HEK293T (cell line): ENCODE measurements around the gene CNNM2.

Experiments used
- CTCF ChIA-PET: fragments of 350-600 bp; formaldehyde crosslinking; extraction: SDS; loops from one replicate; lab custom pipeline; 2021; ENCODE audit warnings: antibody characterized with exemption, inconsistent platforms; lab: Yijun Ruan, JAX
- POLR2A ChIA-PET: fragments of 350-600 bp; formaldehyde crosslinking; extraction: SDS; loops from one replicate; lab custom pipeline; 2020; ENCODE audit warnings: antibody characterized with exemption, inconsistent platforms; lab: Yijun Ruan, JAX
- DNase-seq: peaks from one replicate; pipeline ENCODE4 v3.0.0; 2012; ENCODE audit warnings: mixed read lengths; ENCODE audit errors: extremely low spot score
- ARNT ChIP-seq: fragments of 450-650 bp; IDR thresholded peaks from 2 replicates; pipeline ENCODE4 v1.6.1; 2017; ENCODE audit warnings: mild to moderate bottlenecking
- BHLHE40 ChIP-seq: fragments of 450-650 bp; IDR thresholded peaks from 2 replicates; pipeline ENCODE4 v1.6.1; 2016; ENCODE audit warnings: mild to moderate bottlenecking, moderate library complexity, borderline replicate concordance
- CTBP1 ChIP-seq: fragments of 450-650 bp; IDR thresholded peaks from 2 replicates; pipeline ENCODE4 v1.6.1; 2016; ENCODE audit warnings: borderline replicate concordance
- ELF4 ChIP-seq: fragments of 450-650 bp; IDR thresholded peaks from 2 replicates; pipeline ENCODE4 v1.6.1; 2017; ENCODE audit warnings: antibody characterized with exemption
- FOXA1 ChIP-seq: fragments of 450-650 bp; IDR thresholded peaks from 2 replicates; pipeline ENCODE4 v1.6.1; 2016; ENCODE audit warnings: mild to moderate bottlenecking
- FOXK2 ChIP-seq: fragments of 450-650 bp; IDR thresholded peaks from 2 replicates; pipeline ENCODE4 v1.6.1; 2016; ENCODE audit warnings: mild to moderate bottlenecking
- FOXM1 ChIP-seq: fragments of 450-650 bp; IDR thresholded peaks from 2 replicates; pipeline ENCODE4 v1.6.1; 2017; ENCODE audit warnings: mild to moderate bottlenecking, borderline replicate concordance
- HDGF ChIP-seq: fragments of 450-650 bp; IDR thresholded peaks from 2 replicates; pipeline ENCODE4 v1.6.1; 2017; ENCODE audit warnings: antibody characterized with exemption, borderline replicate concordance
- L3MBTL2 ChIP-seq: fragments of 450-650 bp; conservative IDR thresholded peaks from 2 replicates; pipeline ENCODE4 v1.6.1; 2016; ENCODE audit warnings: mild to moderate bottlenecking
- LEF1 ChIP-seq: fragments of 450-650 bp; IDR thresholded peaks from 2 replicates; pipeline ENCODE4 v1.6.1; 2017; ENCODE audit warnings: mild to moderate bottlenecking, borderline replicate concordance
- NFRKB ChIP-seq: fragments of 450-650 bp; IDR thresholded peaks from 2 replicates; pipeline ENCODE4 v1.6.1; 2016; ENCODE audit warnings: mild to moderate bottlenecking, moderate library complexity
- PKNOX1 ChIP-seq: fragments of 450-650 bp; IDR thresholded peaks from 2 replicates; pipeline ENCODE4 v1.6.1; 2016
- SP1 ChIP-seq: fragments of 450-650 bp; IDR thresholded peaks from 2 replicates; pipeline ENCODE4 v1.6.1; 2017
- SUZ12 ChIP-seq: fragments of 450-650 bp; IDR thresholded peaks from 2 replicates; pipeline ENCODE4 v1.6.1; 2016; ENCODE audit warnings: mild to moderate bottlenecking
- TARDBP ChIP-seq: fragments of 450-650 bp; IDR thresholded peaks from 2 replicates; pipeline ENCODE4 v1.6.1; 2016
- ZNF384 ChIP-seq: fragments of 450-650 bp; IDR thresholded peaks from 2 replicates; pipeline ENCODE4 v1.6.1; 2016

Gene CNNM2

GRCh38 chr10:102904346-102904745 is 13.7 kb upstream of the CNNM2 start:
- TF ChIP-seq CTBP1 (no peak), L3MBTL2 (no peak), PKNOX1 (no peak), TARDBP (no peak), ARNT (no peak), ZNF384 (no peak), NFRKB (no peak), FOXK2 (no peak), HDGF (no peak), LEF1 (no peak), ELF4 (no peak), SP1 (no peak), SUZ12 (no peak), FOXA1 (no peak), FOXM1 (no peak), BHLHE40 (no peak)
- CTCF ChIA-PET, result interaction anchor here (1.0 kb wide), 1 partner anchor 69 kb away, joined by 3 read pairs; no protein-coding TSS in a partner anchor
- POLR2A ChIA-PET, result no interaction called here
- no peak for DNase-seq

DNA sequence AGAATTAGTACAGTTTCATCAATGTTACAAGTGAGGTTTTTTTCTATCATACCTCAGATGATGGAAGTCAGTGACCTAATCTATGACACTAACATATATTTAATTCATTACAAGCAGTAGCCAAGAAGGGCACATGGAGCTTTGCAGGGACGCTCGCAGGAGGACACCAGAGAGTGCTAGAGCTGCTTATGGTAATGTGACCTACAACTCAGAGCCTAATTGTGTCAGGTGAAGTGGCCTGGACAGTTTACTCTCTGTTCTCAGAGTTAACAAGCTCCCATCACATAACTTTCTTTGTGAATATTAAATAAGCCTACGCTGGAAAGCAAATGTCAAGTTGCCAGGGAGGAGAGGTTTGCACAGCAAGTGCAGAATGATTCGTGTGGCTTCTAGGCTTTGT is 11.6 kb upstream of the CNNM2 start:
- ChIA-PET POLR2A (no interaction called here), CTCF (no interaction called here)
- DNase-seq, result no peak
- no peak for TF ChIP-seq NFRKB
- no peak for TF ChIP-seq ZNF384
- no peak for TF ChIP-seq CTBP1
- TF ChIP-seq ARNT, result no peak
- TF ChIP-seq ELF4, result no peak
- no peak for TF ChIP-seq FOXK2
- TF ChIP-seq L3MBTL2, result no peak
- no peak for TF ChIP-seq LEF1
- no peak for TF ChIP-seq SP1
- no peak for TF ChIP-seq FOXA1
- TF ChIP-seq HDGF, result no peak
- no peak for TF ChIP-seq BHLHE40
- TF ChIP-seq SUZ12, result no peak
- no peak for TF ChIP-seq FOXM1
- no peak for TF ChIP-seq TARDBP
- TF ChIP-seq PKNOX1, result no peak

- no peak for TF ChIP-seq FOXK2
- TF ChIP-seq NFRKB, result no peak
- no peak for TF ChIP-seq HDGF
- TF ChIP-seq ELF4, result no peak
- no peak for TF ChIP-seq PKNOX1
- TF ChIP-seq LEF1, result no peak
- DNase-seq, result no peak
- CTCF ChIA-PET, result interaction anchor here (0.9 to 1.1 kb wide), 2 partner anchors 80 to 154 kb away, joined by 5 to 9 read pairs; no protein-coding TSS in a partner anchor
- POLR2A ChIA-PET, result no interaction called here
Observed at GRCh38 chr10:102914781-102915180, 3.3 kb upstream of the CNNM2 start.

DNA sequence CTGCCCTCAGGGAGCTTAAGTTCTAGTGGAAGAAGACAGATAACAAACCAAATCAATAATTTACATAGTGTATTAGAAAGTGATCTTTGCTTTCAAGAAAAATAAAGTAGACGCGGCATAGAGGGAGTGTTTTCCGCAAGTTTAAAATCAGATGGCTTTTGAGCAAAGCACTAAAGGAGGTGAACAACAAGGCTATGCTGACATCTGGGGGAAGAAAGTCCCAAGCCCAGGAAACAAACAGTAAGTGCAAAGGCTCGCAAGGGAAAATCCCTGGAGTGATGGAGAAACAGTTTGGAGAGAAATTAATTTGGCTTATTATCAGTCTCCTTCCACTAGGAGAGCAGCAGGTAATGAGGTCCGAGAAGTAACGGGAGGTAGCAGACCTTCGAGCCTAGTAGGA is 1.9 kb upstream of the CNNM2 start:
- DNase-seq, result no peak
- ChIA-PET CTCF (no interaction called here), POLR2A (no interaction called here)
- TF ChIP-seq SP1, result no peak
- TF ChIP-seq HDGF, result no peak

GRCh38 chr10:102917314-102917961 is 656 bp upstream of the CNNM2 start:
- TF ChIP-seq L3MBTL2 (peak; percentile 80), ARNT (no peak)
- POLR2A ChIA-PET, result interaction anchor here (0.7 kb wide), 1 partner anchor 28 kb away, joined by 3 read pairs; no protein-coding TSS in a partner anchor
- peak; percentile 76 for DNase-seq
- CTCF ChIA-PET, result interaction anchor here (0.6 to 1.9 kb wide), 14 partner anchors 8 to 416 kb away, joined by 3 to 15 read pairs (median 4); partner anchors contain the start of gene CYP17A1

DNA sequence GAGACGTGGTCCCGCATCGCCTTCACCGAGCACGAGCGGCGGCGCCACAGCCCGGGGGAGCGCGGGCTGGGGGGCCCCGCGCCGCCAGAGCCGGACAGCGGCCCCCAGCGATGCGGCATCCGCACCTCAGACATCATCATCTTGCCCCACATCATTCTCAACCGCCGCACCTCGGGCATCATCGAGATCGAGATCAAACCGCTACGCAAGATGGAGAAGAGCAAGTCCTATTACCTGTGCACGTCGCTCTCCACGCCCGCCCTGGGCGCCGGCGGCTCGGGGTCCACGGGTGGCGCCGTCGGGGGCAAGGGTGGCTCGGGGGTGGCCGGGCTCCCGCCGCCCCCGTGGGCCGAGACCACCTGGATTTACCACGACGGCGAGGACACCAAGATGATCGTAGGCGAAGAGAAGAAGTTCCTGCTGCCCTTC is 737 bp downstream of the CNNM2 start:
- no peak for TF ChIP-seq SP1
- no peak for TF ChIP-seq L3MBTL2
- no peak for TF ChIP-seq FOXK2
- TF ChIP-seq FOXM1, result no peak
- CTCF ChIA-PET, result interaction anchor here (0.6 to 1.0 kb wide), 2 partner anchors 27 to 83 kb away, joined by 3 to 7 read pairs; no protein-coding TSS in a partner anchor
- POLR2A ChIA-PET, result no interaction called here
- DNase-seq, result peak; percentile 37
